GM12878 (cell line): ENCODE measurements around the gene PGBD5. TPM values are rescaled to one million over a fixed set of nuclear protein-coding genes. Genes with fewer than 3 reads are reported as not detected.

ENCODE experiments used
- CTCF ChIP-seq, 3 experiments: IDR thresholded peaks in 2 of 3; conservative IDR thresholded peaks in 1 of 3; 2 replicates each; pipeline ENCODE4 v1.5.1; 2011; ENCODE audit warnings: low read depth in 3 of 3, low read length in 3 of 3, mild to moderate bottlenecking in 3 of 3, control low read depth in 2 of 3, moderate library complexity in 2 of 3, inconsistent platforms in 1 of 3, mixed read lengths in 1 of 3; ENCODE audit not compliant: control insufficient read depth in 2 of 3, insufficient read depth in 1 of 3; ENCODE audit errors: extremely low read depth in 1 of 3
- ETV6 ChIP-seq, 2 experiments: fragments of 450-650 bp in 1 of 2; IDR thresholded peaks in 1 of 2; conservative IDR thresholded peaks in 1 of 2; 2 replicates each; pipeline ENCODE4 v1.6.1; 2014; ENCODE audit warnings: antibody characterized with exemption in 1 of 2, borderline replicate concordance in 1 of 2, low read depth in 1 of 2, mild to moderate bottlenecking in 1 of 2, moderate library complexity in 1 of 2
- PAX8 ChIP-seq: fragments of 450-650 bp; IDR thresholded peaks from 2 replicates; pipeline ENCODE4 v1.6.1; 2017; ENCODE audit warnings: mild to moderate bottlenecking, moderate library complexity
- REST ChIP-seq: IDR thresholded peaks from 2 replicates; pipeline ENCODE4 v1.6.1; 2012; ENCODE audit warnings: mild to moderate bottlenecking, low read depth, low read length
- polyA plus RNA-seq, 11 experiments: library from polyadenylated mRNA; depleted of rRNA in 4 of 11; unstranded in 6 of 11; stranded (reverse) in 5 of 11; fragments of >200 nt; fragmentation: Nextera tagmentation in 4 of 11; fragmentation: Illumina TruSeq in 1 of 11; extraction: Ambion mirVana in 4 of 11; extraction: Trizol in 1 of 11; gene quantifications; 1 replicate in 1 of 11; 2 replicates in 10 of 11; pipeline versions ENCODE4 v1.2.1 to v1.2.3, GENCODE V29; 2011 to 2016; ENCODE audit warnings: inconsistent platforms in 2 of 11, missing spikeins in 2 of 11, low read depth in 1 of 11
- total RNA-seq, 4 experiments: library from RNA; depleted of rRNA in 3 of 4; stranded (reverse); fragments of >200 nt in 3 of 4; fragmentation: Illumina TruSeq in 1 of 4; extraction: Trizol in 1 of 4; gene quantifications; 2 replicates each; pipeline versions ENCODE4 v1.2.1 to v1.2.3, GENCODE V29; 2013 to 2021

PGBD5 gene
- total and polyA plus RNA-seq, 10 of the 15 experiments (the other 5 are each of a cell fraction or from before 2014, with no cell fraction given): 0.03 TPM; not detected in 9

GRCh38 chr1:230280906-230281413 lies 145.2 kb downstream of the PGBD5 start (continued):
- TF ChIP-seq CTCF (IDR thresholded peaks at IDR 0.05 in 2 of 3, conservative IDR thresholded peaks at IDR 0.05 in 1 of 3; ENCODE audit: control insufficient read depth in 2 of 3, extremely low read depth in 1 of 3, insufficient read depth in 1 of 3, low read depth in 3 of 3, low read length in 3 of 3): no peak
- TF ChIP-seq REST: no peak
- TF ChIP-seq PAX8: no peak
- no peak for TF ChIP-seq ETV6 (conservative IDR thresholded peaks at IDR 0.05 in 1 of 2, IDR thresholded peaks at IDR 0.05 in 1 of 2; ENCODE audit: borderline replicate concordance in 1 of 2, low read depth in 1 of 2)
- TF ChIP-seq, all 136 proteins: peak for 0
